ENCODE results near the gene ZNF549. TPM values are rescaled to one million over a fixed set of nuclear protein-coding genes. Genes with fewer than 3 reads are reported as not detected.

Gene ZNF549
- total RNA-seq, 1 experiment from 2014 or later, result 5.4 TPM

GRCh38 chr19:57566396-57567265 is 39.5 kb downstream of the ZNF549 start:
- peak; percentile 29 for DNase-seq (ENCODE audit: low spot score)

- DNase-seq (ENCODE audit: low spot score), result no peak
Measured at GRCh38 chr19:57570707-57571106, 43.6 kb downstream of the ZNF549 start.

- DNase-seq (ENCODE audit: low spot score), result no peak
Measured at GRCh38 chr19:57572415-57572947, 45.3 kb downstream of the ZNF549 start.

- DNase-seq (ENCODE audit: low spot score), result no peak
Measured at GRCh38 chr19:57576661-57577060, 49.5 kb downstream of the ZNF549 start.

GRCh38 chr19:57578487-57579205 is 51.5 kb downstream of the ZNF549 start, which contains the start of gene ZNF416:
Gene ZNF416 (minus strand): TSS chr19:57578911. CDS start chr19:57578704, 207 bp downstream.
- DNase-seq (ENCODE audit: low spot score), result peak; percentile 99

- DNase-seq (ENCODE audit: low spot score), result no peak
Measured at GRCh38 chr19:57583104-57583520, 56.0 kb downstream of the ZNF549 start.

- DNase-seq (ENCODE audit: low spot score), result no peak
Measured at GRCh38 chr19:57583521-57584416, 56.6 kb downstream of the ZNF549 start, which contains the start of gene ZIK1. Gene ZIK1 (plus strand): TSS chr19:57584145. CDS start chr19:57584357, 212 bp downstream.

GRCh38 chr19:57587529-57587928 is 60.4 kb downstream of the ZNF549 start:
- peak; percentile 96 for DNase-seq (ENCODE audit: low spot score)

- no peak for DNase-seq (ENCODE audit: low spot score)
Measured at GRCh38 chr19:57599377-57599760, 72.2 kb downstream of the ZNF549 start.

- peak; percentile 97 for DNase-seq (ENCODE audit: low spot score)
Measured at GRCh38 chr19:57599761-57600383, 72.7 kb downstream of the ZNF549 start, which contains the start of gene ZNF530. Gene ZNF530 (plus strand): TSS chr19:57599885. CDS start chr19:57604346, 4,461 bp downstream.

GRCh38 chr19:57606931-57607330 is 79.8 kb downstream of the ZNF549 start:
- no peak for DNase-seq (ENCODE audit: low spot score)

Other genes starting within 250 kb of the ZNF549 start
- gene ZNF460, start 246.9 kb upstream of the ZNF549 start, total RNA-seq (2014; rRNA removed; shearing (Covaris generic)), result 40.2 and 41.8 TPM in 2 replicates
- 15.8 and 16.6 TPM in 2 replicates for gene ZNF543, start 206.9 kb upstream of the ZNF549 start, total RNA-seq (2014; rRNA removed; shearing (Covaris generic))
- gene ZNF304, start 176.1 kb upstream of the ZNF549 start, total RNA-seq (2014; rRNA removed; shearing (Covaris generic)), result 13.0 and 14.0 TPM in 2 replicates
- 35.3 and 42.1 TPM in 2 replicates for gene TRAPPC2B, start 163.8 kb upstream of the ZNF549 start, total RNA-seq (2014; rRNA removed; shearing (Covaris generic))
- gene ZNF547, start 163.8 kb upstream of the ZNF549 start, total RNA-seq (2014; rRNA removed; shearing (Covaris generic)), result 4.7 and 10.0 TPM in 2 replicates
- 22.2 and 30.7 TPM in 2 replicates for gene ZNF548, start 137.5 kb upstream of the ZNF549 start, total RNA-seq (2014; rRNA removed; shearing (Covaris generic))
- gene ZNF17, start 116.2 kb upstream of the ZNF549 start, total RNA-seq (2014; rRNA removed; shearing (Covaris generic)), result 10.0 and 19.1 TPM in 2 replicates
- gene ZNF749, start 92.0 kb upstream of the ZNF549 start, total RNA-seq (2014; rRNA removed; shearing (Covaris generic)), result 15.1 and 24.4 TPM in 2 replicates
- 0.05 and 0.45 TPM in 2 replicates for gene VN1R1, start 70.2 kb upstream of the ZNF549 start, total RNA-seq (2014; rRNA removed; shearing (Covaris generic))
- gene ZNF772, start 49.8 kb upstream of the ZNF549 start, total RNA-seq (2014; rRNA removed; shearing (Covaris generic)), result 7.4 and 9.0 TPM in 2 replicates
- 10.1 and 11.8 TPM in 2 replicates for gene ZNF419, start 39.6 kb upstream of the ZNF549 start, total RNA-seq (2014; rRNA removed; shearing (Covaris generic))
- 4.2 and 15.4 TPM in 2 replicates for gene ZNF773, start 27.4 kb upstream of the ZNF549 start, total RNA-seq (2014; rRNA removed; shearing (Covaris generic))
- 4.9 and 5.0 TPM in 2 replicates for gene ZNF550, start 32.5 kb downstream of the ZNF549 start, total RNA-seq (2014; rRNA removed; shearing (Covaris generic))
- gene ZNF416, start 51.6 kb downstream of the ZNF549 start, total RNA-seq (2014; rRNA removed; shearing (Covaris generic)), result 8.5 TPM in 2 replicates
- not detected in 2 replicates for gene ZIK1, start 56.8 kb downstream of the ZNF549 start, total RNA-seq (2014; rRNA removed; shearing (Covaris generic))
- 13.6 and 20.2 TPM in 2 replicates for gene ZNF530, start 72.5 kb downstream of the ZNF549 start, total RNA-seq (2014; rRNA removed; shearing (Covaris generic))
- 36.0 and 48.8 TPM in 2 replicates for gene ZNF134, start 86.9 kb downstream of the ZNF549 start, total RNA-seq (2014; rRNA removed; shearing (Covaris generic))
- gene ZNF211, start 105.8 kb downstream of the ZNF549 start, total RNA-seq (2014; rRNA removed; shearing (Covaris generic)), result 15.5 and 15.8 TPM in 2 replicates
- 0.12 TPM in 1 of 2 replicates, not detected in the other for gene ZSCAN4, start 141.6 kb downstream of the ZNF549 start, total RNA-seq (2014; rRNA removed; shearing (Covaris generic))
- gene ZNF551, start 154.6 kb downstream of the ZNF549 start, total RNA-seq (2014; rRNA removed; shearing (Covaris generic)), result 11.2 and 18.7 TPM in 2 replicates
- not detected in 2 replicates for gene ZNF154, start 181.8 kb downstream of the ZNF549 start, total RNA-seq (2014; rRNA removed; shearing (Covaris generic))
- not detected in 2 replicates for gene ZNF671, start 200.3 kb downstream of the ZNF549 start, total RNA-seq (2014; rRNA removed; shearing (Covaris generic))
- gene ZNF776, start 219.5 kb downstream of the ZNF549 start, total RNA-seq (2014; rRNA removed; shearing (Covaris generic)), result 20.9 and 26.1 TPM in 2 replicates
- gene ZNF586, start 242.3 kb downstream of the ZNF549 start, total RNA-seq (2014; rRNA removed; shearing (Covaris generic)), result 18.9 and 24.6 TPM in 2 replicates